ENCODE data around the gene KRT33B.

DNA sequence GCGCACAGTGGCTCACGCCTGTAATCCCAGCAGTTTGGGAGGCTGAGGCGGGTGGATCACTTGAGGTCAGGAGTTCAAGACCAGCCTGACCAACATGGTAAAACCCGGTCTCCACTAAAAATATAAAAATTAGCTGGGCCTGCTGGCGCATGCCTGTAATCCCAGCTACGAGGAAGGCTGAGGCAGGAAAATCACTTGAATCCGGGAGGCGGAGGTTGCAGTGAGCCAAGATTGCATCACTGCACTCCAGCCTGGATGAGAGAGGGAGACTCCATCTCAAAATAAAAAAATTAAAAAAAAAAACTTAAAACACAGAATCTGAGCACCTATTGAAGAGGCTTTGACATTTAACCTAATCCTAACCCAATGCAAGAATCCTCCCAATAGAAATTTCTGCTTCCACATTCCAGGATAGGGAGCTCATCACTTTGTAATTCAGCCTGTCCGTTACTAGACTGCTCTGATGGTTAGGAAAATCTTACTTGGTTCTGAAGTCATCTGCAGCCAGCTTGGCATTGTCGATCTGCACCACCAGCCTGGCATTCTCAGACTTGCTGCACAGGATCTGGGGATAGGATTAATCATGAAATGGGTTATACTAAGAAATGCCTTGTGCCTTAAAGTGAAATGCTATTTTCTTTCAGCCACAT, 2.1 kb downstream of the KRT33B start:
- TF ChIP-seq POLR2AphosphoS5 (IDR thresholded peaks at IDR 0.05; ENCODE audit: low read depth, low read length): no peak
- TF ChIP-seq POLR2A (IDR thresholded peaks at IDR 0.05; ENCODE audit: low read depth, low read length): no peak
- TF ChIP-seq SPI1 (IDR thresholded peaks at IDR 0.05; ENCODE audit: low read depth, low read length): no peak
- no peak for TF ChIP-seq PAX5 (IDR thresholded peaks at IDR 0.05; ENCODE audit: insufficient read depth, low read length, severe bottlenecking)
